Measurements from ENCODE around the gene GPR26. TPM values are rescaled to one million over a fixed set of nuclear protein-coding genes. Genes with fewer than 3 reads are reported as not detected.

Gene GPR26
- total and polyA plus RNA-seq, 2 of the 4 experiments (the other 2 are of a cell fraction): not detected

- Histone ChIP-seq H3K18ac (ENCODE audit: low read depth, low read length) (no peak overlapping the region), H3K4me1 (ENCODE audit: control insufficient read depth, insufficient read depth, low read length) (no peaks in the 10 kb centered on the region), H3K9me1 (ENCODE audit: insufficient read depth, low read length) (no peaks in the 10 kb centered on the region), H3K36me3 (ENCODE audit: control insufficient read depth, insufficient read depth, low read length) (no peaks in the 10 kb centered on the region), H2AK9ac (replicated peaks; ENCODE audit: low read depth, low read length, poor library complexity) (no peak overlapping the region), H3K9me3 (ENCODE audit: control insufficient read depth, insufficient read depth, low read length) (peaks cover 41% of the 10 kb centered on the region), H4K20me1 (ENCODE audit: insufficient read depth, low read length) (no peaks in the 10 kb centered on the region), H3K27me3 (ENCODE audit: control insufficient read depth, insufficient read depth, low read length) (no peaks in the 10 kb centered on the region), H2BK20ac (ENCODE audit: low read depth, low read length) (no peak overlapping the region), H2BK120ac (ENCODE audit: low read depth, low read length) (no peak overlapping the region), H3K79me1 (ENCODE audit: low read depth in 1 of 2, low read length in 2 of 2) (no peaks in the 10 kb centered on the region), H3K56ac (ENCODE audit: extremely low read depth, insufficient read depth, low read length) (no peak overlapping the region), H2BK5ac (ENCODE audit: low read depth, low read length, poor library complexity, severe bottlenecking) (no peak overlapping the region), H3K4me3 (ENCODE audit: insufficient read depth, low read depth, low read length) (no peak overlapping the region), H3K4ac (ENCODE audit: low read depth, low read length) (no peak overlapping the region), H3K27ac (ENCODE audit: insufficient read depth, low read length) (no peak overlapping the region), H2BK15ac (ENCODE audit: low read depth, low read length) (no peak overlapping the region), H2AK5ac (ENCODE audit: low read depth, low read length) (no peak overlapping the region), H3K14ac (replicated peaks; ENCODE audit: low read depth, low read length) (no peak overlapping the region), H2AFZ (replicated peaks; ENCODE audit: low read length, poor library complexity) (no peak overlapping the region), H4K5ac (ENCODE audit: low read depth, low read length) (no peak overlapping the region), H4K8ac (ENCODE audit: low read depth in 2 of 2, low read length in 2 of 2) (no peak overlapping the region), H4K91ac (ENCODE audit: insufficient read depth, low read depth, low read length) (no peak overlapping the region), H3K23ac (ENCODE audit: low read depth, low read length) (no peak overlapping the region), H3K4me2 (ENCODE audit: low read depth, low read length) (no peak overlapping the region), H3K9ac (ENCODE audit: low read depth, low read length) (no peak overlapping the region)
- intact Hi-C loops (cut with micrococcal nuclease): no loop called here
- dilution Hi-C loops (cut with HindIII; ENCODE audit: low sequenced_read_pairs, unreplicated experiment): no loop called here
- ChIA-PET CTCF (no interaction called here), POLR2A (ENCODE audit: unreplicated experiment) (no interaction called here)
- WGBS, 2 experiments (ENCODE audit: extremely low coverage in 2 of 2, insufficient read length in 1 of 2): 83% methylated on average over 1 of the region's 3 CpGs; no CpG with 5 or more reads in 1 of the 2 experiments
- in situ Hi-C loops (cut with MboI; ENCODE audit: low sequenced_read_pairs): no loop called here
- DNase-seq: no peak
- TF ChIP-seq, protein P1, sequence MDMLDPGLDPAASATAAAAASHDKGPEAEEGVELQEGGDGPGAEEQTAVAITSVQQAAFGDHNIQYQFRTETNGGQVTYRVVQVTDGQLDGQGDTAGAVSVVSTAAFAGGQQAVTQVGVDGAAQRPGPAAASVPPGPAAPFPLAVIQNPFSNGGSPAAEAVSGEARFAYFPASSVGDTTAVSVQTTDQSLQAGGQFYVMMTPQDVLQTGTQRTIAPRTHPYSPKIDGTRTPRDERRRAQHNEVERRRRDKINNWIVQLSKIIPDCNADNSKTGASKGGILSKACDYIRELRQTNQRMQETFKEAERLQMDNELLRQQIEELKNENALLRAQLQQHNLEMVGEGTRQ (IDR thresholded peaks at IDR 0.05; ENCODE audit: low read depth, low read length): no peak
- TF ChIP-seq FOS (IDR thresholded peaks at IDR 0.05; ENCODE audit: low read depth, low read length) (no peak), CEBPB (IDR thresholded peaks at IDR 0.05; ENCODE audit: low read depth, low read length) (no peak), RCOR1 (IDR thresholded peaks at IDR 0.05; ENCODE audit: insufficient replicate concordance, low read length) (no peak), BHLHE40 (IDR thresholded peaks at IDR 0.05; ENCODE audit: low read depth, low read length) (no peak), NFE2L2 (IDR thresholded peaks at IDR 0.05; ENCODE audit: low read depth, low read length) (no peak), CTCF (conservative IDR thresholded peaks at IDR 0.05; ENCODE audit: low read depth, low read length) (no peak), MXI1 (IDR thresholded peaks at IDR 0.05; ENCODE audit: borderline replicate concordance, low read depth, low read length) (no peak), CHD1 (IDR thresholded peaks at IDR 0.05; ENCODE audit: low read depth, low read length) (no peak), MAFK (IDR thresholded peaks at IDR 0.05; ENCODE audit: low read depth, low read length) (no peak), MAZ (IDR thresholded peaks at IDR 0.05; ENCODE audit: borderline replicate concordance, low read depth, low read length) (no peak)
- no peak for ATAC-seq (ENCODE audit: low read depth)
- no TSS peak for BruUV-seq (replicated peaks)
Observed at GRCh38 chr10:123726381-123726780, 60.2 kb downstream of the GPR26 start.

Measured in IMR-90 (cell line).